ENCODE data around the gene SFXN5. TPM values are rescaled to one million over a fixed set of nuclear protein-coding genes. Genes with fewer than 3 reads are reported as not detected.

Gene SFXN5
- total RNA-seq, 1 donor from 2014 or later: 15.4 TPM

DNA sequence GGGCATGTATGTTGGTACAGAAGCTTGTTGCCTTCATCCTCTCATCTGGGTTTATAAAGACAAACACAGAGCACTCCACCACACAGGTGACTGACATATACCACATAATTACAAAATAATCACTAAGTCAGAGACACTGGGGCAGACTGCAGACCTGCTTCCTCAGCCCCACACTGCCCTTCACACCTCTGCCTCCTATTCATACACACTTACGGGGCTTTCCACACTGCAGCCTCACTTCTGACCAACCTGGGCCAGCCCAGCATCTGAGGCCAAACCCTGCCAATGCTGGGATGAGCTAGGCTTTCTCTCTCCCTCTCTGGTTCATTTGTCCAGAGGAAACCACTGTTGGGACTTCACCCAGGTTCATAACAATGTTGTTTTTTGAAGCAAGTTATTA, 149.7 kb downstream of the SFXN5 start:
- DNase-seq: no peak
- Histone ChIP-seq H3K9me3 (no peaks in the 10 kb centered on the region), H3K36me3 (no peaks in the 10 kb centered on the region), H3K27me3 (ENCODE audit: low read depth) (peaks cover 98% of the 10 kb centered on the region), H3K27ac (no peak overlapping the region), H3K4me1 (peaks cover 49% of the 10 kb centered on the region), H3K4me3 (no peak overlapping the region)
- no peak for ATAC-seq
- TF ChIP-seq, protein P1, sequence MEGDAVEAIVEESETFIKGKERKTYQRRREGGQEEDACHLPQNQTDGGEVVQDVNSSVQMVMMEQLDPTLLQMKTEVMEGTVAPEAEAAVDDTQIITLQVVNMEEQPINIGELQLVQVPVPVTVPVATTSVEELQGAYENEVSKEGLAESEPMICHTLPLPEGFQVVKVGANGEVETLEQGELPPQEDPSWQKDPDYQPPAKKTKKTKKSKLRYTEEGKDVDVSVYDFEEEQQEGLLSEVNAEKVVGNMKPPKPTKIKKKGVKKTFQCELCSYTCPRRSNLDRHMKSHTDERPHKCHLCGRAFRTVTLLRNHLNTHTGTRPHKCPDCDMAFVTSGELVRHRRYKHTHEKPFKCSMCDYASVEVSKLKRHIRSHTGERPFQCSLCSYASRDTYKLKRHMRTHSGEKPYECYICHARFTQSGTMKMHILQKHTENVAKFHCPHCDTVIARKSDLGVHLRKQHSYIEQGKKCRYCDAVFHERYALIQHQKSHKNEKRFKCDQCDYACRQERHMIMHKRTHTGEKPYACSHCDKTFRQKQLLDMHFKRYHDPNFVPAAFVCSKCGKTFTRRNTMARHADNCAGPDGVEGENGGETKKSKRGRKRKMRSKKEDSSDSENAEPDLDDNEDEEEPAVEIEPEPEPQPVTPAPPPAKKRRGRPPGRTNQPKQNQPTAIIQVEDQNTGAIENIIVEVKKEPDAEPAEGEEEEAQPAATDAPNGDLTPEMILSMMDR (IDR thresholded peaks at IDR 0.05): no peak
- intact Hi-C loops (cut with DNase I): no loop called here

DNA sequence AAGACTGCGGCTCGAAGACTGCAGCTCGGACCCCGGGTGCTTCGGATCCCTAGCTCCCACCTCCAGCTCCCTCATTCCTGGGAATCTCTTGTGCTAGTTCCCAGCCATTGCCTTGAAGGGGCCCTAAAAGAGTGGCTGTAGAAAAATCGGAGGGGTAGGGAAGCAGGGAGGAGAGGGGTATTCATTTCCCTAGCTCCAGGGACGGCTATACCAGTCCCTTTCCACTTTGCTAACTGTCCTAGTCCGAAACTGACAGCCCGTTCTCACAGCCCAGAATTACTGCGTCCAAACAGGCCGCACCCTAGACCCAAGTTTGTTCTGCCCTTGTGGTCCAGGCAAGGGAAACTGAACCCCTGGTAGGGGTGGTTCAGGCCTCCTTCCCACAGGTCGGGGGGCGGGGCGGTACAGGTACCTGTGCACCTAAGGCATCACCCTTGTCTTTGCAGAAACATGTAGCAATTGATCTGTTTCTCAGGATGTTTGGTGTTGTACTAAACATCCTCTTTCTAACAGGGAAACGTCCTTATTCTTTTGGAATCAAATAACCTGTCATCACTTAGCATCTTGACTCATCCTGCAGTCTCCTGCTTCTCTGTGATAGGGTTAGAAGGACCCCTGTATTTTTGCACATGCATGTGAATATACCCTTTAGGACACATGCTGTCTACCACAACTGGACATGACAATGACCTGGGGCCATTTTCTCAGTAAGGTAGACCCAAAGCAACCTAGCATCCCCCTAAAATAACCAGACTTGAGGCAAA, 150.2 kb downstream of the SFXN5 start:
- no peaks in the 10 kb centered on the region for H3K9me3 ChIP-seq
- peaks cover 98% of the 10 kb centered on the region for H3K27me3 ChIP-seq (ENCODE audit: low read depth)
- H3K36me3 ChIP-seq: no peaks in the 10 kb centered on the region
- no peak overlapping the region for H3K27ac ChIP-seq
- TF ChIP-seq, protein P1 (IDR thresholded peaks at IDR 0.05): no peak
- H3K4me1 ChIP-seq: peaks cover 55% of the 10 kb centered on the region
- no peak overlapping the region for H3K4me3 ChIP-seq
- no peak for DNase-seq
- intact Hi-C loops (cut with DNase I): no loop called here
- no peak for ATAC-seq

DNA sequence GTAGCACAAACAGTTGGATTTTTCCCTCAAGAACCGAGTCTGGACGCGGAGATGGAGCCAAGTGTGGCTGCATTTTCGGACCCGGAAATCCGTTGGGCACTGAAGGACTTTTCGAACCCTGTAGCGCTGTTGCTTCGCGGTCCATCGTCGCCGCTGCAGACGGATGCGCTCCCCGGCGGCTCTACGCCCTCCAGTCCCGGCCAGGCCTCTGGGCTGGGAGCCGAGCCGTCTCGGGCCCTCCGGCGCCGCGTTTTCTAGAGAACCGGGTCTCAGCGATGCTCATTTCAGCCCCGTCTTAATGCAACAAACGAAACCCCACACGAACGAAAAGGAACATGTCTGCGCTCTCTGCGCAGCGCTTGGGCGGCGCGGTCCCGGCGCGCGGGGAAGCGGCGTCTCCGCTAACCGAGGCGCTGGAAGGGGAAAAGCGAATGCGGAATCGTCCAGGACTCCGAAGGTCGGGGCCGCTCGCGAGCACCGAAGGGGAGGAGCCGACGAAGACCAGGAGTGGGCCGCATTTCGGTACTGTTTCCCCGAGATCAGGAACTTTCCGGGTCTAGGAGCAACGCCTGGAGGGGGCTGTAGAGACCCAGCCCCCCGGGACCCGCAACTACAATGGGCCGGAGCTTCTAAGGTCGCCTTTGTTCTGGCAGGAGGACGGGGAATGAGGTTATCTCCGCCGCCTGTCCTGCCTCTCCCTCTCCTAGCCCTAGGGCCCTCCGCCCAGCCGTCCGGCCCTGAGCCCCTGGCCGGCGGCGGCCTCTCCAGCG, 151.0 kb downstream of the SFXN5 start:
- Histone ChIP-seq H3K4me3 (peak overlapping the region; percentile 39), H3K4me1 (peaks cover 63% of the 10 kb centered on the region), H3K27me3 (ENCODE audit: low read depth) (peaks cover 98% of the 10 kb centered on the region), H3K27ac (no peak overlapping the region), H3K36me3 (no peaks in the 10 kb centered on the region), H3K9me3 (no peaks in the 10 kb centered on the region)
- TF ChIP-seq, protein P1 (IDR thresholded peaks at IDR 0.05): no peak
- ATAC-seq: no peak
- DNase-seq: no peak
- intact Hi-C loops (cut with DNase I): no loop called here

DNA sequence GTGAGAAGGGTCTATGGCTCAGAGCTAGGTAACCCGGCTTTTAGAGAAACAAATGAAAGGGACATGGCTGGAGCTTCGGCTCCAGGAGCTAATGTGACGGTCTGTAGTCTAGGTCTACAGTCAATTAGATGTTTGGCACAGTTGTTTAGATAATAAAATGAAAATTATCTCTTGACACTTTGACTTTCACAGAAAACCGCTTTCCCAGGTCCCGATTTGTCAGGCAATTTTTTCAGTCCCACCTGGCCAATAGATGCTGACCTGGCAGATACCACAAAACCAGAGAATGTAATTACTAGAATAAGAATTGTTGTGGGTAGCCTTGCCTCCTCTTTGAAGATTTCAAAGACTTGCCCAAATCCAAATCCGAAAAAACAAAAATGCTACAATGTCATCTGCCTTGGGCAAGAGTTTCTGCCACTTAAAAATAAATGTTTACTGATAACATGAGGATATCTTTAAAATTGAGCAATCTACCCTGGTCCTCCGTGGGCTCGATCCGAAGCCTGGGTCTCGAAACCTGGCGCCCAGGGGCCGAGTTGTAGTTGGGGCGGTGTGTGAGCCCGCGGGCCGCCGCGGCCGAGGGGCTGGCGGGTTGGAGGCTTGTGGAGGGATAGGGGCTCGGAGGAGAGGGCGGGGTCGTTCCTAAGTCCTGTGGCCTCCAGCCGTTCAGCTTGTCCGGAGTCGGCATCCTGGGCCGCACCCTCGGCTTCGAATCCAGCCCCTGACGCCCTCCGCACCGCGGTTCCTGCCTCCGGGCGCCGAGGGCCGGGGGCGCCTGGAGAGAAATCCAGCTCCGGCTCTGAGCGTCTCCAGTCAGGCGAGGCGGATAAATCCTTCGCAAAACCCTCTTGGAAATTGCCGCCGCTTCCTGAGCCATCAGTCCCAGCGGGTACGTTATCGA, 151.8 kb downstream of the SFXN5 start:
- Histone ChIP-seq H3K9me3 (no peaks in the 10 kb centered on the region), H3K27me3 (ENCODE audit: low read depth) (peaks cover 98% of the 10 kb centered on the region), H3K4me3 (peak overlapping the region; percentile 39), H3K4me1 (peaks cover 63% of the 10 kb centered on the region), H3K27ac (no peak overlapping the region), H3K36me3 (no peaks in the 10 kb centered on the region)
- TF ChIP-seq, protein P1 (IDR thresholded peaks at IDR 0.05): no peak
- intact Hi-C loops (cut with DNase I): no loop called here
- ATAC-seq (no peak), DNase-seq (no peak)

DNA sequence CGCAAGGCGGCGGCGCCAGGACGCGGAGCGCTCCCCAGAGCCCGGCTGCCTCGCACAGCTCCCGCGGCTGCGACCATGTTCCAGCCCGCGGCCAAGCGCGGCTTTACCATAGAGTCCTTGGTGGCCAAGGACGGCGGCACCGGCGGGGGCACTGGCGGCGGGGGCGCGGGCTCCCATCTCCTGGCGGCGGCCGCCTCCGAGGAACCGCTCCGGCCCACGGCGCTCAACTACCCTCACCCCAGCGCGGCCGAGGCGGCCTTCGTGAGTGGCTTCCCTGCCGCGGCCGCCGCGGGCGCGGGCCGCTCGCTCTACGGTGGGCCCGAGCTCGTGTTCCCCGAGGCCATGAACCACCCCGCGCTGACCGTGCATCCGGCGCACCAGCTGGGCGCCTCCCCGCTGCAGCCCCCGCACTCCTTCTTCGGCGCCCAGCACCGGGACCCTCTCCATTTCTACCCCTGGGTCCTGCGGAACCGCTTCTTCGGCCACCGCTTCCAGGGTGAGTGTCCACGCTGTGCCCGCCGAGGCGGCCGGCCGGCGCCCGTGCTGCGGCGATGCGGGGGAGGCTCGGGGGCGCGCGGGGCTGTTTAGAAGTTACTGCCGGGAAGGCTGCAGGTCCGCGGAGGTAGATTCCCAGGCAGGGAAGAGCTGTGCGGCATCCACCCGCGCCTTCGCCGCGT, 153.5 kb downstream of the SFXN5 start:
- Histone ChIP-seq H3K27me3 (ENCODE audit: low read depth) (peaks cover 98% of the 10 kb centered on the region), H3K36me3 (no peaks in the 10 kb centered on the region), H3K4me1 (peaks cover 51% of the 10 kb centered on the region)

More for the DNA sequence above, 153.5 kb downstream of the SFXN5 start:
- H3K27ac ChIP-seq: no peak overlapping the region
- TF ChIP-seq, protein P1 (IDR thresholded peaks at IDR 0.05): no peak
- DNase-seq (no peak), ATAC-seq (no peak)
- intact Hi-C loops (cut with DNase I): no loop called here
- H3K9me3 ChIP-seq: no peaks in the 10 kb centered on the region
- H3K4me3 ChIP-seq: peak overlapping the region; percentile 51

All from lower lobe of right lung (tissue), 2 donors.